Right cardiac atrium (tissue), 5 donors: ENCODE data around the gene PEX12. TPM values are rescaled to one million over a fixed set of nuclear protein-coding genes. Genes with fewer than 3 reads are reported as not detected.
"Not testable (repeated sequence)": the region's sequence is repeated elsewhere in the genome, so short reads cannot be mapped to it uniquely, and the experiment has no call there.

ENCODE experiments used
- ATAC-seq, 2 donors: fragments of 200-7000 bp; cut with Tn5 transposase; one replicate each; pipeline versions ENCODE4 v1.8.0 to v1.9.1; 2020; ENCODE audit warnings: moderate library complexity in 2 of 2, mild to moderate bottlenecking in 1 of 2
- DNase-seq, 3 donors: peaks; one replicate each; pipeline ENCODE4 v3.0.0-alpha.2; 2020
- H3K27ac ChIP-seq: one replicate; pipeline ENCODE4 v1.5.1; 2013; ENCODE audit warnings: mild to moderate bottlenecking, low read length, control low read depth, moderate library complexity
- H3K27me3 ChIP-seq: one replicate; pipeline ENCODE4 v1.6.1; 2013; ENCODE audit not compliant: control insufficient read depth, insufficient read depth
- H3K4me1 ChIP-seq: one replicate; pipeline ENCODE4 v1.6.1; 2013; ENCODE audit warnings: low read length; ENCODE audit not compliant: control insufficient read depth, insufficient read depth
- H3K4me3 ChIP-seq: one replicate; pipeline ENCODE4 v1.5.1; 2013; ENCODE audit warnings: low read length, control low read depth
- H3K9me3 ChIP-seq: one replicate; pipeline ENCODE4 v1.6.1; 2013; ENCODE audit warnings: low read length; ENCODE audit not compliant: control insufficient read depth
- WGBS: extraction: QIAGEN DNeasy Blood & Tissue Kit; methylation state at CpG from one replicate; pipeline ENCODE4 v1.1.7; 2013; 5-methylcytosine and 5-hydroxymethylcytosine counted together
- intact Hi-C, 4 donors: fragments of 100-400 bp; cut with DNase I; formaldehyde crosslinking; loops; one replicate each; pipeline versions ENCODE4 v1.11.0 to v1.14.0; 2022 to 2023
- polyA plus RNA-seq: library from polyadenylated mRNA; stranded (reverse); fragments of 200-250 nt; gene quantifications from one replicate; pipeline ENCODE4 v1.2.3, GENCODE V29; 2013
- total RNA-seq, 4 donors: library from RNA; stranded (reverse); fragmentation: NEBNext Ultra II Directional; extraction: Animal tissue kit (Norgen Biotek cat#: 25700); gene quantifications; one replicate each; pipeline ENCODE4 v1.2.1, GENCODE V29; 2021
- donor health status: healthy with polysubstance abuse.
- donor health status: DM: no; HTN: yes; CAD: no.
- donor health status: DM: no; HTN: no; CAD: no.
- donor health status: DM: no; HTN: yes; CAD: no; lungs with severe emphysema.
- donor health status: DM: yes; HTN: yes; CAD: no.

Gene PEX12
- total and polyA plus RNA-seq, 5 donors: 5.1 to 9.2 (median 7.3) TPM

- Histone ChIP-seq H3K27ac (peak overlapping the region; percentile 88), H3K27me3 (no peaks in the 10 kb centered on the region), H3K4me3 (peak overlapping the region; percentile 72), H3K9me3 (no peaks in the 10 kb centered on the region), H3K4me1 (peaks cover 6% of the 10 kb centered on the region)
- no peak for ATAC-seq
- DNase-seq: no peak
- 2% methylated on average over 11 of the region's 11 CpGs for WGBS
- intact Hi-C loops: no loop called here
These were observed 610 bp upstream of the PEX12 start for GRCh38 chr17:35578929-35579432.

GRCh38 chr17:35577830-35578196 is 558 bp downstream of the PEX12 start:
- Histone ChIP-seq H3K9me3 (no peaks in the 10 kb centered on the region), H3K4me1 (peaks cover 6% of the 10 kb centered on the region), H3K4me3 (peak overlapping the region; percentile 72), H3K27ac (peak overlapping the region; percentile 93), H3K27me3 (no peaks in the 10 kb centered on the region)
- intact Hi-C loops: no loop called here
- DNase-seq (no peak), ATAC-seq (peak; percentile 21 to 42)
- WGBS: 3% methylated on average over 8 of the region's 8 CpGs

- 91% methylated on average over 3 of the region's 3 CpGs for WGBS
These were observed 2.6 kb downstream of the PEX12 start for GRCh38 chr17:35575759-35576158.

GRCh38 chr17:35569405-35569804 is 9.0 kb downstream of the PEX12 start:
- Histone ChIP-seq H3K27me3 (no peaks in the 10 kb centered on the region), H3K9me3 (no peaks in the 10 kb centered on the region), H3K27ac (no peak overlapping the region), H3K4me1 (no peaks in the 10 kb centered on the region), H3K4me3 (no peak overlapping the region)
- ATAC-seq: no peak
- no peak for DNase-seq
- intact Hi-C loops: no loop called here
- 91% methylated on average over 2 of the region's 2 CpGs for WGBS

More at GRCh38 chr17:35575759-35576158, 2.6 kb downstream of the PEX12 start:
- H3K4me3 ChIP-seq: no peak overlapping the region
- H3K4me1 ChIP-seq: peaks cover 6% of the 10 kb centered on the region
- intact Hi-C loops: no loop called here
- no peak for DNase-seq
- no peaks in the 10 kb centered on the region for H3K27me3 ChIP-seq
- no peaks in the 10 kb centered on the region for H3K9me3 ChIP-seq
- ATAC-seq: no peak
- H3K27ac ChIP-seq: no peak overlapping the region

DNA sequence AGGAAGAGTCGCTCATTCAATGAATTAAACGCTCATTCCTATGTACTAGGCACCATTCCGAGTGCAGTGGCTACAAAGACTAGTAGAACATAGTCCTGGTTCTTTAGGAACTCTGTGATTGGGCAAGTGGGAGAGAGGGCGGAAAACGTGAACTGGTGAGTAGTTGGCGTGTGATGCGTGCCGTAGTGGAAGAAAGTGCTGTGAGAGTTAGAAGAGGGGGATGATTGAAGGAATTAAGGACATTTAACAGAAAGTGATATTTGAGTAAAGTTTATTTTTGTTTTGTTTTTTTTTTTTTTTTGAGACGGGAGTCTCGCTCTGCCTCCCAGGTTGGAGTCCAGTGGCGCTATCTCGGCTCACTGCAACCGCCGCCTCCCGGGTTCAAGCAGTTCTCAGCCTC is 9.8 kb downstream of the PEX12 start:
- no peaks in the 10 kb centered on the region for H3K4me1 ChIP-seq
- DNase-seq (no peak), ATAC-seq (peak in 1 of 2 donors; percentile 28)
- H3K27me3 ChIP-seq: no peaks in the 10 kb centered on the region
- no peaks in the 10 kb centered on the region for H3K9me3 ChIP-seq
- H3K4me3 ChIP-seq: peak overlapping the region; percentile 94
- no peak overlapping the region for H3K27ac ChIP-seq
- 27% methylated on average over 15 of the region's 15 CpGs for WGBS
- intact Hi-C loops: no loop called here

- peak overlapping the region; percentile 94 for H3K4me3 ChIP-seq
- H3K27me3 ChIP-seq: no peaks in the 10 kb centered on the region
- DNase-seq: no peak
- H3K27ac ChIP-seq: no peak overlapping the region
- intact Hi-C loops: no loop called here
- no peaks in the 10 kb centered on the region for H3K9me3 ChIP-seq
- 69% methylated on average over 11 of the region's 11 CpGs for WGBS
- no peak for ATAC-seq
- H3K4me1 ChIP-seq: no peaks in the 10 kb centered on the region
These were observed 11.4 kb downstream of the PEX12 start for GRCh38 chr17:35566968-35567367.

GRCh38 chr17:35563181-35563580 is 15.2 kb downstream of the PEX12 start:
- DNase-seq, H3K27ac ChIP-seq, H3K27me3 ChIP-seq, intact Hi-C loops, H3K4me1 ChIP-seq, H3K4me3 ChIP-seq, ATAC-seq, H3K9me3 ChIP-seq: not testable (repeated sequence)
- WGBS: 83% methylated on average over 15 of the region's 16 CpGs

GRCh38 chr17:35560703-35561102 is 17.7 kb downstream of the PEX12 start, which contains the start of gene SLFN14:
Gene SLFN14, minus strand, starts transcription at chr17:35560819. Its CDS starts 2,757 bp downstream, at chr17:35558062.
- Histone ChIP-seq H3K9me3 (no peaks in the 10 kb centered on the region), H3K27ac (no peak within 1 kb of the TSS), H3K4me3 (no peak within 1 kb of the TSS), H3K27me3 (no peaks in the 10 kb centered on the region), H3K4me1 (no peaks in the 10 kb centered on the region)
- WGBS: 36% methylated on average over 3 of the region's 3 CpGs
- ATAC-seq (peak in 1 of 2 donors; percentile 51), DNase-seq (no peak)
- intact Hi-C loops: no loop called here

DNA sequence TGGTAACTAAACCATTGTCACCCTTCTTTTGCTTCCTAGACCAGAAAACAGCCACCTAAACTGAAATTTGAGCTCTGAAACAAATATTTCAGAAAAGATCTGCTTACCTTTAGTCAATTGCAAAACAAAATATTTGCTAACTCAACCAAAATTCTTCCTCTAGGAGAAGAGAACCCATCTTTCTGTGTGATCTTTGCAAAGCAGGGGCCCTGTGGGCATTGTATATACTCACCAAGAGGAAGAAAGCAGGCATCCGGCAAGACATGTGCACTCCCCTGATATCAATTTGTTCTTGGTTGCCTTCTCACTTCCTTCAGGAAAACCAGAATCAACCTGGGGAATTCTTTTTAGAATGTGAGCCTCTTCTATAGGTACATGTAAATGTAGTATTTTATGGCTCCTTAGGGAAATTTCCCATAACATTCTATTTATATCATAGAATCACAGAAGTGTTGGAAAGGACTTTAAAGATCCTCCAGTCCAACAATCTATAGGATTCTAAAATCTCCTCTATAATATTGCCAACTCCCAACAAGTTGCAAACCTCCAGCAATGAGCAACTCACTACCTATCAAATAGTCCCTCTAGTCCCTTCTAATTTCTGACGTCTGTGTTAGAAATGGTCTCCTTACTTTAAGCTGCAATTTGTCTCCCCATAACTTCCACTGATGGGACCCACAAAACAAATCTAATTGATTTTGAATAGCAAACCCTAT is 18.7 kb downstream of the PEX12 start:
- H3K4me1 ChIP-seq: no peaks in the 10 kb centered on the region
- WGBS: 62% methylated on average over 2 of the region's 2 CpGs
- H3K27ac ChIP-seq: no peak overlapping the region
- DNase-seq (no peak), ATAC-seq (no peak)
- H3K4me3 ChIP-seq: no peak overlapping the region
- intact Hi-C loops: no loop called here
- H3K27me3 ChIP-seq: no peaks in the 10 kb centered on the region
- no peaks in the 10 kb centered on the region for H3K9me3 ChIP-seq

DNA sequence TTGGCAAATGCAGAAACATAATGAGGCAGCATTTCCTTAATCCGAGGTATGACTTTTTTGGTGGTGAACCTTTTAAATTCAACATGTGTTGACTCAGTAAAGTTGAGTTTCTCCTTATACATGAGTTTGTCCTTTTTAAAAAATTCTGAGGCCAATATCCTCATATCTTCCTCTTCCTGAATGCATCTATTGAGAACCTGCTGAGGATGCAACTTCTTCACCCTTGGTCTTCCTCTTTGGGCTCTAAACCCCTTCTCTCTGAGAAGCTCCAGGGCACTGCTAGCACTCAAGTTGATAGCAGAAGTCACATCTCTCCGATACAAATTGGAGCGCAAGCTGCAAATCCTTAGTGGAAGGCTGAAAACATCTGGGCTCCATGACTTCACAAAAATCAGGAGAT is 21.0 kb downstream of the PEX12 start:
- intact Hi-C loops: no loop called here
- no peaks in the 10 kb centered on the region for H3K9me3 ChIP-seq
- DNase-seq (no peak), ATAC-seq (peak in 1 of 2 donors; percentile 36)
- no peak overlapping the region for H3K4me3 ChIP-seq
- no peak overlapping the region for H3K27ac ChIP-seq
- WGBS: 82% methylated on average over 3 of the region's 3 CpGs
- H3K4me1 ChIP-seq: no peaks in the 10 kb centered on the region
- no peaks in the 10 kb centered on the region for H3K27me3 ChIP-seq

GRCh38 chr17:35555691-35556090 is 22.7 kb downstream of the PEX12 start:
- intact Hi-C loops: no loop called here
- DNase-seq (no peak), ATAC-seq (no peak)
- Histone ChIP-seq H3K27me3 (no peaks in the 10 kb centered on the region), H3K9me3 (no peaks in the 10 kb centered on the region), H3K4me3 (no peak overlapping the region), H3K4me1 (no peaks in the 10 kb centered on the region), H3K27ac (no peak overlapping the region)
- 89% methylated on average over 5 of the region's 5 CpGs for WGBS
